Transverse colon (tissue), 4 donors: ENCODE results near the gene EPS8. TPM values are rescaled to one million over a fixed set of nuclear protein-coding genes. Genes with fewer than 3 reads are reported as not detected.

Experiments used
- DNase-seq: peaks from one replicate; pipeline ENCODE4 v3.0.0-alpha.2; 2019
- H3K27ac ChIP-seq, 4 donors: fragments of 200-600 bp; sonication (generic); 2 replicates each; pipeline ENCODE4 v1.5.1; 2016 to 2018; ENCODE audit warnings: inconsistent platforms in 4 of 4
- H3K27me3 ChIP-seq: fragments of 200-600 bp; sonication (generic); 2 replicates; pipeline ENCODE4 v1.5.1; 2017; ENCODE audit warnings: inconsistent platforms
- H3K36me3 ChIP-seq, 4 donors: fragments of 200-600 bp; sonication (generic); 2 replicates each; pipeline ENCODE4 v1.5.1; 2017 to 2019; ENCODE audit warnings: inconsistent platforms in 4 of 4
- H3K4me1 ChIP-seq, 4 donors: fragments of 200-600 bp; sonication (generic); 2 replicates each; pipeline ENCODE4 v1.5.1; 2017 to 2020; ENCODE audit warnings: inconsistent platforms in 4 of 4
- H3K4me3 ChIP-seq, 4 donors: fragments of 200-600 bp; sonication (generic); 1 replicate in 1 of 4; 2 replicates in 3 of 4; pipeline versions ENCODE4 v1.5.1 to v1.6.1; 2017 to 2019; ENCODE audit warnings: inconsistent platforms in 4 of 4
- H3K9me3 ChIP-seq, 2 donors: fragments of 200-600 bp; sonication (generic); 2 replicates each; pipeline ENCODE4 v1.5.1; 2017 to 2019; ENCODE audit warnings: inconsistent platforms in 2 of 2
- EP300 ChIP-seq: sonication (generic); formaldehyde crosslinking; IDR thresholded peaks from one replicate; pipeline ENCODE4 v1.6.1; 2017; ENCODE audit warnings: antibody characterized with exemption, low read depth
- POLR2A ChIP-seq: fragments of 450-650 bp; IDR thresholded peaks from one replicate; pipeline ENCODE4 v1.6.1; 2016; ENCODE audit warnings: antibody characterized with exemption, mild to moderate bottlenecking, moderate library complexity
- POLR2AphosphoS5 ChIP-seq, 3 donors: sonication (generic); formaldehyde crosslinking; IDR thresholded peaks; one replicate each; pipeline ENCODE4 v1.6.1; 2016; ENCODE audit warnings: antibody characterized with exemption in 3 of 3
- WGBS, 2 donors: methylation state at CpG; one replicate each; pipeline ENCODE4 v1.1.5; 2018; ENCODE audit warnings: low coverage in 1 of 2; 5-methylcytosine and 5-hydroxymethylcytosine counted together
- in situ Hi-C, 4 donors: fragments of 200-750 bp; cut with MboI; loops; one replicate each; pipeline versions ENCODE4 v1.15.0 to v1.15.1; 2017; ENCODE audit warnings: low sequenced_read_pairs in 3 of 4, low pct_ligation_motif_present in 1 of 4, low pct_unique_long_range_greater_than_20kb in 1 of 4
- intact Hi-C: fragments of 100-400 bp; cut with DNase I; formaldehyde crosslinking; loops from one replicate; pipeline ENCODE4 v1.15.1; 2023; ENCODE audit warnings: low total_unique reads
- total RNA-seq, 4 donors: library from RNA; depleted of rRNA; stranded (reverse); fragments of >200 nt; gene quantifications; one replicate each; pipeline ENCODE4 v1.1.0, GENCODE V29; 2016
- TF ChIP-seq, protein P1 (sequence below), 5 experiments: fragments of 200-600 bp in 3 of 5; fragments of 450-650 bp in 2 of 5; sonication (generic) in 3 of 5; IDR thresholded peaks; 1 replicate in 2 of 5; 2 replicates in 3 of 5; pipeline ENCODE4 v1.5.1; 2016 to 2017; ENCODE audit warnings: antibody characterized with exemption in 5 of 5, inconsistent platforms in 3 of 5, mild to moderate bottlenecking in 2 of 5, moderate library complexity in 1 of 5

EPS8 gene
- total RNA-seq, 4 donors from 2014 or later, result 55.1 to 180 (median 140) TPM

DNA sequence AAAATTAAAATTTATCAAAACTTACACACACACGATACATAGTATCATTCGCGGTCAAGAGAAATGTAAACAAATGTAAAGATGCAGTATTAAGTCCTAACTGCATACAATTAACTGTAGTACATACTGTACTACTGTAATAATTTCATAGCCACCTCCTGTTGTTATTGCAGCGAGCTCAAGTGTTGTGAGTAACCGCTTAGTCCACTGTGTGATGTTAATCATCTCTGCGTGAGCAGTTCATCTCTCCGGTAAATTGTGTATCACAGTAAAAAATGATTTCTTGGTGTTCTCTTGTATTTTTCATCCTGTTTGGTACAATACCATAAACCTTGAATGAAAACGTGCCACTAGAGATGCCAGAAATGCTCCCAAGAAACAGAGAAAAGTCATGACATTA is 6.5 kb downstream of the EPS8 start:
- intact Hi-C loops (no loop called here), in situ Hi-C loops (no loop called here)
- peaks cover 3 to 83% (median 36%) of the 10 kb centered on the region in 4 donors for H3K4me1 ChIP-seq
- no peaks in the 10 kb centered on the region for H3K9me3 ChIP-seq
- DNase-seq, result no peak
- peaks cover 3% of the 10 kb centered on the region for H3K27me3 ChIP-seq
- H3K36me3 ChIP-seq, result no peaks in the 10 kb centered on the region
- no peak overlapping the region for H3K4me3 ChIP-seq
- 90 to 93% methylated on average over 8 of the region's 8 CpGs for WGBS, 2 donors
- H3K27ac ChIP-seq, result no peak overlapping the region
- TF ChIP-seq, protein P1, sequence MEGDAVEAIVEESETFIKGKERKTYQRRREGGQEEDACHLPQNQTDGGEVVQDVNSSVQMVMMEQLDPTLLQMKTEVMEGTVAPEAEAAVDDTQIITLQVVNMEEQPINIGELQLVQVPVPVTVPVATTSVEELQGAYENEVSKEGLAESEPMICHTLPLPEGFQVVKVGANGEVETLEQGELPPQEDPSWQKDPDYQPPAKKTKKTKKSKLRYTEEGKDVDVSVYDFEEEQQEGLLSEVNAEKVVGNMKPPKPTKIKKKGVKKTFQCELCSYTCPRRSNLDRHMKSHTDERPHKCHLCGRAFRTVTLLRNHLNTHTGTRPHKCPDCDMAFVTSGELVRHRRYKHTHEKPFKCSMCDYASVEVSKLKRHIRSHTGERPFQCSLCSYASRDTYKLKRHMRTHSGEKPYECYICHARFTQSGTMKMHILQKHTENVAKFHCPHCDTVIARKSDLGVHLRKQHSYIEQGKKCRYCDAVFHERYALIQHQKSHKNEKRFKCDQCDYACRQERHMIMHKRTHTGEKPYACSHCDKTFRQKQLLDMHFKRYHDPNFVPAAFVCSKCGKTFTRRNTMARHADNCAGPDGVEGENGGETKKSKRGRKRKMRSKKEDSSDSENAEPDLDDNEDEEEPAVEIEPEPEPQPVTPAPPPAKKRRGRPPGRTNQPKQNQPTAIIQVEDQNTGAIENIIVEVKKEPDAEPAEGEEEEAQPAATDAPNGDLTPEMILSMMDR (IDR thresholded peaks at IDR 0.05), result no peak
- TF ChIP-seq POLR2A (no peak), EP300 (no peak), POLR2AphosphoS5 (IDR thresholded peaks at IDR 0.05) (no peak)

DNA sequence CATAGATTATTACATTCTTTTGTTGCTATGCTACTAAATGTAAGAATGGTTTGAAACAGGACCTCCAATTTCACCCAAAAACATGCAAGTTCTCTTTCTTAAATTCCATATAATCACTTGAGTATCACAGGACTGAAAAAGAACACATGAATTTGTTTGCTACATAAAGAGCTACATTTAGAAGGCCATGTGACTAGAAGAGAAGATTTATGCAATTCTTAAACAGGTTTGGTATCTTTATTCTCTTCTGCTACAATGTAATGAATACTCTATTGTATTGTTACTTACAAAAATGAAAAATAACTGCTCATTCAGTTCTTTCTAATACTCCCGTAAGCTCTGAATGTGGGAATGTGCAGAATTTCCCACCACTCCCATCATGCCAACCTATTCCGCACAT is 9.3 kb downstream of the EPS8 start:
- H3K27me3 ChIP-seq, result no peaks in the 10 kb centered on the region
- intact Hi-C loops (no loop called here), in situ Hi-C loops (no loop called here)
- H3K36me3 ChIP-seq, result no peaks in the 10 kb centered on the region
- WGBS, 2 donors, result 35 to 45% methylated on average over 2 of the region's 2 CpGs
- H3K4me1 ChIP-seq, result peaks cover 3 to 82% (median 29%) of the 10 kb centered on the region in 4 donors
- H3K27ac ChIP-seq, result peak overlapping the region; percentile 26 to 75 (median 56)
- DNase-seq, result no peak
- no peaks in the 10 kb centered on the region for H3K9me3 ChIP-seq
- no peak for TF ChIP-seq EP300
- H3K4me3 ChIP-seq, result no peak overlapping the region

DNA sequence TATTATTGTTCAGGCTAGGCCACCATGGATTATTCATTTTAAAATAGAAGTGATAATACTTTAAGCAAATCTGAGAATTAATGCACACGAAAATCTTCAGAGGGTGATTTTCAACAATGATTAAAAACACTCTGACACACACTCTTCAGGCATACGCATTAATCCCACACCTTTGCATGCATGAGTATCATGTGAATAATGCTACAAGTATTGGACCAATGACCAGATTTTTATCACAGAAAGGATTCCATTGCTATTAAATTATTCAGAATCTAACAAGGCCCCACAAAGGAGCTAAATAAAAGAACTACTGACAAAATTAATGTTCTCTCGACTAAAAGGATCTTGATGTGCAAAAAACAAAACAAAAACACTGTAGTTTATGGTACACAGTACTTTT is 11.1 kb downstream of the EPS8 start:
- Histone ChIP-seq H3K9me3 (no peaks in the 10 kb centered on the region), H3K36me3 (no peaks in the 10 kb centered on the region), H3K4me1 (peaks cover 3 to 80% (median 29%) of the 10 kb centered on the region in 4 donors), H3K27ac (no peak overlapping the region), H3K4me3 (no peak overlapping the region), H3K27me3 (no peaks in the 10 kb centered on the region)
- 76 to 83% methylated on average over 3 of the region's 3 CpGs for WGBS, 2 donors
- no peak for DNase-seq
- in situ Hi-C loops, result no loop called here
- TF ChIP-seq POLR2AphosphoS5 (IDR thresholded peaks at IDR 0.05) (no peak), EP300 (no peak), POLR2A (no peak)
- TF ChIP-seq, protein P1 (IDR thresholded peaks at IDR 0.05), result no peak
- intact Hi-C loops, result no loop called here

DNA sequence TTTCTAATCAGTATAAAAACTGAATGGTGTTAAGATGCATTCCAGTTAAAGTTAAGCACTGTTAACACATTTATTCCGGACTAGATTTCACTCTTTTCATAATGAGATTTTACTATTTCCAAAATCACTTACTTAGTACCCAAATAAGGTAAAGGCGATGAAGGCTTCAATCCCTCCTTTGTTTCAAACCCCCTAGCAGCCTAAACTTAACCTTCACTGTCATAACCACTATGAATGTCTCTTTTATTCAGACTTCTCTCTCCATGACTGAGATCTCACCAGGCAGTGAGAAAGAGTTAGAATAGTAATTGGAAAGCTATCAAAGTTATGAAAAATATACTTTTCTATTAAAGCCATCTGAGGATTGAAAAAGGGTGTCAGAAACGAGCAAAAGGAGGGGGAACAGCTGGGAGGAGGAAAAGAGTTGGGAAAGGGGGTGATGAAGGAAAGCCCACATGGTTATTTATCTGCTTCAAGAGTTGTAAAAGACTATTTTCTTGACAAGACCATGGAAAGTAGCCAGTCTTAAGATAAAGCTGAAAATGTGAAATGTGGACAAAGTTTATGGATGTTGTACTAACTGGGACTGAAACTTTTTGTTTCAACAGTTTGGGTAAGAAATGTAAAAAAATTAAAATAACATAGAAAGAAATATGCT is 11.7 kb downstream of the EPS8 start:
- H3K27me3 ChIP-seq, result no peaks in the 10 kb centered on the region
- no peak overlapping the region for H3K27ac ChIP-seq
- H3K36me3 ChIP-seq, result no peaks in the 10 kb centered on the region
- DNase-seq, result no peak
- intact Hi-C loops, result no loop called here
- TF ChIP-seq POLR2AphosphoS5 (IDR thresholded peaks at IDR 0.05) (no peak), POLR2A (no peak), EP300 (no peak)
- TF ChIP-seq, protein P1 (IDR thresholded peaks at IDR 0.05), result no peak
- H3K4me1 ChIP-seq, result peaks cover 3 to 77% (median 29%) of the 10 kb centered on the region in 4 donors
- H3K4me3 ChIP-seq, result no peak overlapping the region
- in situ Hi-C loops, result no loop called here
- WGBS, 2 donors, result 53 to 60% methylated on average over 3 of the region's 3 CpGs
- H3K9me3 ChIP-seq, result no peaks in the 10 kb centered on the region

DNA sequence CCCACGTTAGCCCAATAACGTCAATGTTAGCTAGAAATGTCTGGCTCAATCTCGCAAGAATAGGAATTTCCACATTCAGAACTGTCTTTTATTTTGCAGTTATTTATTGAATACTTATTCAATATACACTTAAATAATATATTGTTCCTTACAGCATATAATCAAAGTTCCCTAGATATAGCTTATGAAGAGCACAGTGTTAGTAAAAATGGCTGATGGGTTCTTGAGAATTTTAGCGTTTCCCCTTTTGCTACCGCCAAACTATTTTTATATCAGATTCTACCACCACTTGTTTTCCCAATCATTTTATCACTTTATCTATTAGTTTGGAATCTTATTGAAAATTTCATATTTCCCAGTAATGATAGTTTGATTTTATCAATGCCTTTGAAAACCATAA is 12.7 kb downstream of the EPS8 start:
- no peaks in the 10 kb centered on the region for H3K9me3 ChIP-seq
- intact Hi-C loops (no loop called here), in situ Hi-C loops (no loop called here)
- H3K27ac ChIP-seq, result no peak overlapping the region
- TF ChIP-seq POLR2A, result no peak
- TF ChIP-seq, protein P1 (IDR thresholded peaks at IDR 0.05), result no peak
- no peak for TF ChIP-seq EP300
- TF ChIP-seq POLR2AphosphoS5 (IDR thresholded peaks at IDR 0.05), result no peak
- no peak overlapping the region for H3K4me3 ChIP-seq
- no peaks in the 10 kb centered on the region for H3K27me3 ChIP-seq
- peaks cover 3 to 77% (median 36%) of the 10 kb centered on the region in 4 donors for H3K4me1 ChIP-seq
- DNase-seq, result no peak
- 94 to 98% methylated on average over 5 of the region's 5 CpGs for WGBS, 2 donors
- H3K36me3 ChIP-seq, result no peaks in the 10 kb centered on the region
